HepG2 (cell line): ENCODE data around the gene RANBP17.

Experiments used
- GLI4 ChIP-seq: sonication (generic); formaldehyde crosslinking; IDR thresholded peaks from 2 replicates; pipeline ENCODE4 v1.5.1; 2020; ENCODE audit warnings: missing genetic modification reagents, mild to moderate bottlenecking, moderate library complexity, borderline replicate concordance
- IKZF5 ChIP-seq: IDR thresholded peaks from 2 replicates; pipeline ENCODE4 v1.6.1; 2018; ENCODE audit warnings: missing genetic modification reagents, mild to moderate bottlenecking, missing compliant biosample characterization
- RXRA ChIP-seq: sonication (generic); formaldehyde crosslinking; IDR thresholded peaks from 2 replicates; pipeline ENCODE4 v1.5.1; 2020; ENCODE audit warnings: missing genetic modification reagents
- SNRNP70 ChIP-seq: fragments of 200-400 bp; formaldehyde crosslinking; IDR thresholded peaks from 2 replicates; pipeline ENCODE4 v1.6.1; 2017; ENCODE audit warnings: mild to moderate bottlenecking, low read depth, low read length, moderate library complexity
- STAT5B ChIP-seq: sonication (generic); formaldehyde crosslinking; IDR thresholded peaks from 2 replicates; pipeline ENCODE4 v1.4.0; 2020; ENCODE audit warnings: missing genetic modification reagents
- TAF1 ChIP-seq: sonication (generic); formaldehyde crosslinking; IDR thresholded peaks from 2 replicates; pipeline ENCODE4 v1.4.0; 2020; ENCODE audit warnings: missing genetic modification reagents
- TFDP1 ChIP-seq: IDR thresholded peaks from 2 replicates; pipeline ENCODE4 v1.6.1; 2016; ENCODE audit warnings: missing compliant biosample characterization, missing genetic modification reagents, borderline replicate concordance
- ZFP62 ChIP-seq: sonication (generic); formaldehyde crosslinking; IDR thresholded peaks from 2 replicates; pipeline ENCODE4 v1.4.0; 2020; ENCODE audit warnings: missing genetic modification reagents
- ZMYM2 ChIP-seq: sonication (generic); formaldehyde crosslinking; IDR thresholded peaks from 2 replicates; pipeline ENCODE4 v1.8.0; 2022; ENCODE audit warnings: mild to moderate bottlenecking, missing genetic modification reagents
- TF ChIP-seq, protein P1 (sequence below): sonication (generic); formaldehyde crosslinking; IDR thresholded peaks from 2 replicates; pipeline ENCODE4 v1.5.0; 2020; ENCODE audit warnings: mild to moderate bottlenecking, missing genetic modification reagents, moderate library complexity
- TF ChIP-seq, protein P2 (sequence below): sonication (generic); formaldehyde crosslinking; IDR thresholded peaks from 2 replicates; pipeline ENCODE4 v1.4.0; 2020; ENCODE audit warnings: missing genetic modification reagents

DNA sequence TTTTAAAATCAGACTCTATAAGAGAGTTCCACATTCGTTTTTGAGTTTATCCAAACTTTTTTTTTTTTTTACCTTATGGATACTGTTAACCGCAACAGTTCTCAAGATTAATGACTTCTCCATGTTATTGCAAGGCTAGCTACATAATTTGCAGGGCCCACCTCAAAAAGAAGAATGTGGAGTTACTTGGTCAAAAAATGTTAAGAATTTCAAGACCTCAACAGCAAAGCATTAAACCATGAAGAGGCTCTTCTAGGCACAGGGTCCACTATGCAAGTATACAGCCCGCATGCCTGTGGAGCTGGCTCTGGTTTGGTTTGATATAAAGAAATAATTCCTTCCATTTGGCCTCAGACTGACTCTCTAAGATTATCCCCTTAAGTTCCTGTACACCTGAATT is 313.9 kb downstream of the RANBP17 start:
- TF ChIP-seq, protein P1, sequence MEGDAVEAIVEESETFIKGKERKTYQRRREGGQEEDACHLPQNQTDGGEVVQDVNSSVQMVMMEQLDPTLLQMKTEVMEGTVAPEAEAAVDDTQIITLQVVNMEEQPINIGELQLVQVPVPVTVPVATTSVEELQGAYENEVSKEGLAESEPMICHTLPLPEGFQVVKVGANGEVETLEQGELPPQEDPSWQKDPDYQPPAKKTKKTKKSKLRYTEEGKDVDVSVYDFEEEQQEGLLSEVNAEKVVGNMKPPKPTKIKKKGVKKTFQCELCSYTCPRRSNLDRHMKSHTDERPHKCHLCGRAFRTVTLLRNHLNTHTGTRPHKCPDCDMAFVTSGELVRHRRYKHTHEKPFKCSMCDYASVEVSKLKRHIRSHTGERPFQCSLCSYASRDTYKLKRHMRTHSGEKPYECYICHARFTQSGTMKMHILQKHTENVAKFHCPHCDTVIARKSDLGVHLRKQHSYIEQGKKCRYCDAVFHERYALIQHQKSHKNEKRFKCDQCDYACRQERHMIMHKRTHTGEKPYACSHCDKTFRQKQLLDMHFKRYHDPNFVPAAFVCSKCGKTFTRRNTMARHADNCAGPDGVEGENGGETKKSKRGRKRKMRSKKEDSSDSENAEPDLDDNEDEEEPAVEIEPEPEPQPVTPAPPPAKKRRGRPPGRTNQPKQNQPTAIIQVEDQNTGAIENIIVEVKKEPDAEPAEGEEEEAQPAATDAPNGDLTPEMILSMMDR (CRISPR knock-in tag) = no peak
- TF ChIP-seq SNRNP70 (no peak), IKZF5 (CRISPR knock-in tag) (no peak), GLI4 (CRISPR knock-in tag) (no peak), ZFP62 (CRISPR knock-in tag) (no peak), STAT5B (no peak), RXRA (CRISPR knock-in tag) (no peak), TFDP1 (CRISPR knock-in tag) (no peak), TAF1 (CRISPR knock-in tag) (no peak), ZMYM2 (no peak)
- TF ChIP-seq, protein P2, sequence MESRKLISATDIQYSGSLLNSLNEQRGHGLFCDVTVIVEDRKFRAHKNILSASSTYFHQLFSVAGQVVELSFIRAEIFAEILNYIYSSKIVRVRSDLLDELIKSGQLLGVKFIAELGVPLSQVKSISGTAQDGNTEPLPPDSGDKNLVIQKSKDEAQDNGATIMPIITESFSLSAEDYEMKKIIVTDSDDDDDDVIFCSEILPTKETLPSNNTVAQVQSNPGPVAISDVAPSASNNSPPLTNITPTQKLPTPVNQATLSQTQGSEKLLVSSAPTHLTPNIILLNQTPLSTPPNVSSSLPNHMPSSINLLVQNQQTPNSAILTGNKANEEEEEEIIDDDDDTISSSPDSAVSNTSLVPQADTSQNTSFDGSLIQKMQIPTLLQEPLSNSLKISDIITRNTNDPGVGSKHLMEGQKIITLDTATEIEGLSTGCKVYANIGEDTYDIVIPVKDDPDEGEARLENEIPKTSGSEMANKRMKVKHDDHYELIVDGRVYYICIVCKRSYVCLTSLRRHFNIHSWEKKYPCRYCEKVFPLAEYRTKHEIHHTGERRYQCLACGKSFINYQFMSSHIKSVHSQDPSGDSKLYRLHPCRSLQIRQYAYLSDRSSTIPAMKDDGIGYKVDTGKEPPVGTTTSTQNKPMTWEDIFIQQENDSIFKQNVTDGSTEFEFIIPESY (CRISPR knock-in tag) = no peak
